SK-N-SH (cell line): Measurements from ENCODE around the gene DYNLL1.

Experiments used
- CHD2 ChIP-seq: fragments of 150-350 bp; IDR thresholded peaks from 2 replicates; pipeline ENCODE4 v1.6.1; 2018; ENCODE audit warnings: low read length; ENCODE audit not compliant: partially characterized antibody
- EZH2phosphoT487 ChIP-seq: fragments of 200-600 bp; sonication (generic); IDR thresholded peaks from 2 replicates; pipeline ENCODE4 v1.6.1; 2017; ENCODE audit warnings: low read depth, mixed run types, mild to moderate bottlenecking, antibody characterized with exemption, moderate library complexity, borderline replicate concordance
- JUND ChIP-seq: IDR thresholded peaks from 2 replicates; pipeline ENCODE4 v1.4.0; 2012
- NFIC ChIP-seq: IDR thresholded peaks from 2 replicates; pipeline ENCODE4 v1.4.0; 2012; ENCODE audit warnings: borderline replicate concordance
- POLR2AphosphoS5 ChIP-seq: IDR thresholded peaks from 2 replicates; pipeline ENCODE4 v1.6.1; 2012; ENCODE audit warnings: low read depth, low read length
- RAD21 ChIP-seq: IDR thresholded peaks from 2 replicates; pipeline ENCODE4 v1.6.1; 2012; ENCODE audit warnings: mild to moderate bottlenecking, low read length
- RCOR1 ChIP-seq: fragments of 150-350 bp; IDR thresholded peaks from 2 replicates; pipeline ENCODE4 v1.6.1; 2017; ENCODE audit warnings: antibody characterized with exemption, low read length
- TAF1 ChIP-seq: IDR thresholded peaks from 2 replicates; pipeline ENCODE4 v1.6.1; 2012; ENCODE audit warnings: low read depth, mild to moderate bottlenecking, low read length, moderate library complexity, borderline replicate concordance
- TCF12 ChIP-seq: IDR thresholded peaks from 2 replicates; pipeline ENCODE4 v1.4.0; 2012
- TF ChIP-seq, protein P1 (sequence below): IDR thresholded peaks from 2 replicates; pipeline ENCODE4 v1.4.0; 2012; ENCODE audit warnings: low read depth
- TF ChIP-seq, protein P2 (sequence below): fragments of 200-600 bp; sonication (generic); IDR thresholded peaks from 2 replicates; pipeline ENCODE4 v1.6.1; 2017; ENCODE audit warnings: antibody characterized with exemption, mild to moderate bottlenecking, moderate library complexity
- TF ChIP-seq, protein P3 (sequence below): fragments of 150-350 bp; IDR thresholded peaks from 2 replicates; pipeline ENCODE4 v1.6.1; 2017; ENCODE audit warnings: antibody characterized with exemption, low read length, low read depth, borderline replicate concordance
- TF ChIP-seq, protein P4 (sequence below): IDR thresholded peaks from 2 replicates; pipeline ENCODE4 v1.6.1; 2012; ENCODE audit warnings: mild to moderate bottlenecking, low read depth, low read length, moderate library complexity
- TF ChIP-seq, protein P5 (sequence below): IDR thresholded peaks from 2 replicates; pipeline ENCODE4 v1.4.0; 2012; ENCODE audit warnings: low read depth, borderline replicate concordance

DNA sequence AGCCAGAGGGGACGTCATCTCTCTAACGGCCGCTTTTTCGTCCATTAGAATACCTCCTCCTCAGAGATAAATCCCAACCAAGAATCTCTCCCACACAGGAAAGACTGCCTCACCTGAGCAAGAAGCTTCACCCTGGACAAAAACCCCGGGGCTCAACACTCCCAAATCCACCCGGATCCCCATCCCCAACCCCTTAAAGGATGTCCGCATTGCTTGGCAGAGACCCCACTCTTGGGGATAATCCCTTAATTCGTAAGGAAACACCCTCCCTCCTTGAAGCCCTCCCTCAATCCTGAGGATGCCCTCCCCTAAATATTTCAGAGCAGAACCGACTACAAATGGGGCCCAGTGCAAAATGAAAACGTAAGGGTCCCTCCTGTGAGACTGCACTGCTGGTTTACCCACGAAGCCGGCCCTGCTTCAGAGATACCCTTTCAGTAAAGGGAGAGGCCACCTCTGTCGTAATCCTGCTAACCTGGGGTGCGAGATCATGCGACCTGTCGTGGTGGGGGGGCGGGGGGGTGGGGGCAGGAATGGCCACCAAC, 655 bp upstream of the DYNLL1 start:
- TF ChIP-seq, protein P1, sequence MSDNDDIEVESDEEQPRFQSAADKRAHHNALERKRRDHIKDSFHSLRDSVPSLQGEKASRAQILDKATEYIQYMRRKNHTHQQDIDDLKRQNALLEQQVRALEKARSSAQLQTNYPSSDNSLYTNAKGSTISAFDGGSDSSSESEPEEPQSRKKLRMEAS, result no peak
- TF ChIP-seq RCOR1, result no peak
- TF ChIP-seq, protein P2, sequence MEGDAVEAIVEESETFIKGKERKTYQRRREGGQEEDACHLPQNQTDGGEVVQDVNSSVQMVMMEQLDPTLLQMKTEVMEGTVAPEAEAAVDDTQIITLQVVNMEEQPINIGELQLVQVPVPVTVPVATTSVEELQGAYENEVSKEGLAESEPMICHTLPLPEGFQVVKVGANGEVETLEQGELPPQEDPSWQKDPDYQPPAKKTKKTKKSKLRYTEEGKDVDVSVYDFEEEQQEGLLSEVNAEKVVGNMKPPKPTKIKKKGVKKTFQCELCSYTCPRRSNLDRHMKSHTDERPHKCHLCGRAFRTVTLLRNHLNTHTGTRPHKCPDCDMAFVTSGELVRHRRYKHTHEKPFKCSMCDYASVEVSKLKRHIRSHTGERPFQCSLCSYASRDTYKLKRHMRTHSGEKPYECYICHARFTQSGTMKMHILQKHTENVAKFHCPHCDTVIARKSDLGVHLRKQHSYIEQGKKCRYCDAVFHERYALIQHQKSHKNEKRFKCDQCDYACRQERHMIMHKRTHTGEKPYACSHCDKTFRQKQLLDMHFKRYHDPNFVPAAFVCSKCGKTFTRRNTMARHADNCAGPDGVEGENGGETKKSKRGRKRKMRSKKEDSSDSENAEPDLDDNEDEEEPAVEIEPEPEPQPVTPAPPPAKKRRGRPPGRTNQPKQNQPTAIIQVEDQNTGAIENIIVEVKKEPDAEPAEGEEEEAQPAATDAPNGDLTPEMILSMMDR, result no peak
- no peak for TF ChIP-seq JUND
- TF ChIP-seq EZH2phosphoT487, result no peak
- TF ChIP-seq POLR2AphosphoS5, result no peak
- TF ChIP-seq, protein P3, sequence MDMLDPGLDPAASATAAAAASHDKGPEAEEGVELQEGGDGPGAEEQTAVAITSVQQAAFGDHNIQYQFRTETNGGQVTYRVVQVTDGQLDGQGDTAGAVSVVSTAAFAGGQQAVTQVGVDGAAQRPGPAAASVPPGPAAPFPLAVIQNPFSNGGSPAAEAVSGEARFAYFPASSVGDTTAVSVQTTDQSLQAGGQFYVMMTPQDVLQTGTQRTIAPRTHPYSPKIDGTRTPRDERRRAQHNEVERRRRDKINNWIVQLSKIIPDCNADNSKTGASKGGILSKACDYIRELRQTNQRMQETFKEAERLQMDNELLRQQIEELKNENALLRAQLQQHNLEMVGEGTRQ, result no peak
- TF ChIP-seq TCF12, result no peak
- TF ChIP-seq, protein P4, sequence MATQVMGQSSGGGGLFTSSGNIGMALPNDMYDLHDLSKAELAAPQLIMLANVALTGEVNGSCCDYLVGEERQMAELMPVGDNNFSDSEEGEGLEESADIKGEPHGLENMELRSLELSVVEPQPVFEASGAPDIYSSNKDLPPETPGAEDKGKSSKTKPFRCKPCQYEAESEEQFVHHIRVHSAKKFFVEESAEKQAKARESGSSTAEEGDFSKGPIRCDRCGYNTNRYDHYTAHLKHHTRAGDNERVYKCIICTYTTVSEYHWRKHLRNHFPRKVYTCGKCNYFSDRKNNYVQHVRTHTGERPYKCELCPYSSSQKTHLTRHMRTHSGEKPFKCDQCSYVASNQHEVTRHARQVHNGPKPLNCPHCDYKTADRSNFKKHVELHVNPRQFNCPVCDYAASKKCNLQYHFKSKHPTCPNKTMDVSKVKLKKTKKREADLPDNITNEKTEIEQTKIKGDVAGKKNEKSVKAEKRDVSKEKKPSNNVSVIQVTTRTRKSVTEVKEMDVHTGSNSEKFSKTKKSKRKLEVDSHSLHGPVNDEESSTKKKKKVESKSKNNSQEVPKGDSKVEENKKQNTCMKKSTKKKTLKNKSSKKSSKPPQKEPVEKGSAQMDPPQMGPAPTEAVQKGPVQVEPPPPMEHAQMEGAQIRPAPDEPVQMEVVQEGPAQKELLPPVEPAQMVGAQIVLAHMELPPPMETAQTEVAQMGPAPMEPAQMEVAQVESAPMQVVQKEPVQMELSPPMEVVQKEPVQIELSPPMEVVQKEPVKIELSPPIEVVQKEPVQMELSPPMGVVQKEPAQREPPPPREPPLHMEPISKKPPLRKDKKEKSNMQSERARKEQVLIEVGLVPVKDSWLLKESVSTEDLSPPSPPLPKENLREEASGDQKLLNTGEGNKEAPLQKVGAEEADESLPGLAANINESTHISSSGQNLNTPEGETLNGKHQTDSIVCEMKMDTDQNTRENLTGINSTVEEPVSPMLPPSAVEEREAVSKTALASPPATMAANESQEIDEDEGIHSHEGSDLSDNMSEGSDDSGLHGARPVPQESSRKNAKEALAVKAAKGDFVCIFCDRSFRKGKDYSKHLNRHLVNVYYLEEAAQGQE, result no peak
- TF ChIP-seq, protein P5, sequence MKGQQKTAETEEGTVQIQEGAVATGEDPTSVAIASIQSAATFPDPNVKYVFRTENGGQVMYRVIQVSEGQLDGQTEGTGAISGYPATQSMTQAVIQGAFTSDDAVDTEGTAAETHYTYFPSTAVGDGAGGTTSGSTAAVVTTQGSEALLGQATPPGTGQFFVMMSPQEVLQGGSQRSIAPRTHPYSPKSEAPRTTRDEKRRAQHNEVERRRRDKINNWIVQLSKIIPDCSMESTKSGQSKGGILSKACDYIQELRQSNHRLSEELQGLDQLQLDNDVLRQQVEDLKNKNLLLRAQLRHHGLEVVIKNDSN, result no peak
- no peak for TF ChIP-seq RAD21
- no peak for TF ChIP-seq CHD2
- TF ChIP-seq TAF1, result no peak
- TF ChIP-seq NFIC, result no peak
